Measurements from ENCODE around the gene RAP1GDS1.
"Not testable (repeated sequence)": the region's sequence is repeated elsewhere in the genome, so short reads cannot be mapped to it uniquely, and the experiment has no call there.

The RAP1GDS1 gene

DNA sequence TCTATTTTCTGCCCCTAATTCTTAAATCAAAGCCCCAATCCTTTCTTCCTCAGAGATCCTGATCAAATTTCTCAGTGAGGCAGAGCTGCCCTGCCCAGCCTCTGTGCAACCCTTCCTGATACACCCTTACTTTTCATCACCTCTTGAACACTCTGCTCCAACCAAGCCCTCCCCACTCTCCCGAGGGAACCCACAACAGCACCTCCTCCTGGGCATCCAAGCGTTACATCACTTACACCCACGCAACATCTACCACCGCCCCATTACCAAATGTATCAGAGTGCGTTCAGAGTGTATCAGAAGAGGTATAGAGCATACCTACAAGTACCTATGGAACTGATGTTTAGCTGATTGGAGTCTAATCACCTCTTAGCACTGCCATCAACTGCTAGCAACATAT lies 186.5 kb downstream of the RAP1GDS1 start:
- no peak for DNase-seq

- no peak for DNase-seq
These were observed 187.7 kb downstream of the RAP1GDS1 start for GRCh38 chr4:98448908-98449307.

- DNase-seq: no peak
These were observed 190.9 kb downstream of the RAP1GDS1 start for GRCh38 chr4:98452091-98452490.

GRCh38 chr4:98457422-98457821 lies 196.2 kb downstream of the RAP1GDS1 start:
- not testable (repeated sequence) for DNase-seq

DNA sequence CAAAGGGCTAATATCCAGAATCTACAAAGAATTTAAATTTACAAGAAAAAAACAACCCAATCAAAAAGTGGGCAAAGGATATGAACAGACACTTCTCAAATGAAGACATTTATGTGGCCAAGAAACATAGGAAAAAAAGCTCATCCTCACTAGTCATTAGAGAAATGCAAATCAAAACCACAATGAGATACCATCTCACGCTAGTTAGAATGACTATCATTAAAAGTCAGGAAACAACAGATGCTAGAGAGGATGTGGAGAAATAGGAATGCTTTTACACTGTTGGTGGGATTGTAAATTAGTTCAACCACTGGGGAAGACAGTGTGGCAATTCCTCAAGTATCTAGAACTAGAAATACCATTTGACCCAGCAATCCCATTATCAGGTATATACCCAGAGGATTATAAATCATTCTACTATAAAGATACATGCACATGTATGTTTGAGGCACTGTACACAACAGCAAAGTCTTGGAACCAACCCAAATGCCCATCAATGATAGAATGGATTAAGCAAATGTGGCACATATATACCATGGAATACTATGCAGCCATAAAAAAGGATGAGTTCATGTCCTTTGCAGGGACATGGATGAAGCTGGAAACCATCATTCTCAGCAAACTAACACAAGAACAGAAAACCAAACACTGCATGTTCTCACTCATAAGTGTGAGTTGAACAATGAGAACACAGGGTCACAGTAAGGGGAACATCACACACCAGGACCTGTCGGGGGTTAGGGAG lies 200.1 kb downstream of the RAP1GDS1 start:
- not testable (repeated sequence) for DNase-seq

DNA sequence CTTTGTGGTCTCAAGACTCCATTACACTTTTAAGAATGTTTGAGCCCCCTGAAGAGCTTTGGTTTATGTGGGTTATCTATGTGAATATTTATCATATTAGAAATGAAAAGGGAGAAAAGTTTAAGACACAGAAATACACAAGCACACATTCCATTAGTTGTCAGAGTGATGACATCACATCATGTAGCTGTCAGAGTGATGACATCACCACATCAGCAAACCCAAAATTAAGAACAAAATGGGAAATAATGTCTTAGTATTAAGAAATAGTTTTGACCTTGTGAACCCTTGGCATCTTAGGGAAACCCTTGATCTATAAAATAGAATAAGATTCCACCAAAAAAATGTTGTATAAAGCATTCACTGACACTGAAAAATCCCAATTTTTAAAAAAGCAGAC lies 201.3 kb downstream of the RAP1GDS1 start:
- DNase-seq: no peak

DNA sequence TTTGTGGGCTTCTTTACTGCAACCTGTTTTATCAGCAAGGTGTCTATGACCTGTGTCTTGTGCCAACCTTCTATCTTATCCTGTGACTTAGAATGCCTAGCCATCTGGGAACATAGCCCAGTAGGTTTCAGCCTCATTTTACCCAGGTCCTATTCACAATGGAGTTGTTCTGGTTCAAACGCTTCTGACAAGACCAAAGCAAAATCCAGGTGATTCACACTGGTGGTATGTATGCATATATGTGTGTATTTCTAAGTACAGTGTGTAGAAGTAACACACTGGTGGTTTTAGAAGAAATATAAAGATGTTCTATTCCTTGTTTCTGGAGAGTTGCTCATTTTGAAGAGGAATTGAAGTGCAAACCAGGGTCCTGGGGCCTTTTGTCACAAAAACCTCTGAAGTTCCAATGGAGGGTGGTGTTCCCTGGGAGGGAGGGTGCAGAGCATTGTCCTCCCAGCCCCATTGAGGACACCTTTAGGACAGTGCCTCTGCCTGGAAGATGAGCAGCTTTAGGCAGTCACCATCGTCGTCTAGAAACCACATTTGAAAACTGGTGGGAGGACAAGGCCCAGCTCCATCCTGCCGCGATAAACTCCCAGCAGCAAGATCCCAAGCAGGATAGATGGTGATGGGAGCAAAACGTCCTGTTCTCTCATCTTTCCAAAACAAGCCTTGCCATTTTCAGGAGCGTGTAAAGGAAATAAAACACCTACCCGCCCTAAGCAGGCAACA lies 205.8 kb downstream of the RAP1GDS1 start:
- DNase-seq: no peak

DNA sequence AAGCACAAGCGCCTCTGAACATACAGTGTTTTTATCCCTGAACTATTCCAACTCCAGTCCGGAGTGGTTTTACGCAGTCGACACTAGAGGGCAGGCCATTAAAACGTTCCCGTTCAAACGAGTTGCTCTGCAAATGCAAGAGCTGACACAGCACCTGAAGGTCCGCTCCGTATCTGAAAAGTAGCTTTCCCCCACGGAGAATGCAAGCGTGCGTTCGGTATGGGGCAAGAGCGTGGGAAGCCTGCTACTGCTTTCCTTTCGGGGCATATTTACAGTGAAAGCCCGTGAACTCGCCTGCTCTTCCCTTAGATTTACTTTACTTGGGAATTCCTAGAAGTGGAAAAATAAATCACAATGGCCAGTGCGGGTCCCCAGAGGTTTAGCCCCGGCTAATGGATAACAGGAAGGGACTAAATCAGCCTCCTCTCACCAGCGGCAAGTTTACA lies 206.5 kb downstream of the RAP1GDS1 start:
- DNase-seq: peak; percentile 81

DNA sequence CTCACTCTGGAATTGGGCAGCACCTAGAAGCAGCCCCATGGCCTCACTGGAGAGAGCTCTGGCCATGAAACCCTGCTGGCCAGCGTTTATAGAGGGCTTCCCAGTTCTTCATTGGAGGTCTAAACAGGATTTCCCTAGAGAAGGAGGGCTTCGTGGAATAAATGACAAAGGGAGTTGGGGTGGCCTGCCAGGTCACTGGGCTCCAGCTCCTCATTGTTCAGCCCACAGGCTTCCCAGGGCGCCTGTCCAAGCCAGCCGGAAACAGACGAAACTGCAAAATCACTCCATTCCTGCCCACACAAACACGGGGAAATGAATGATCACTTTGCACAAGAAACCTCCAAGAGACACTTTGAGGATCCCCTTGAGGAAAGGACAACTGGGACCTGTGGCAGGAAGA lies 207.5 kb downstream of the RAP1GDS1 start:
- DNase-seq: no peak

GRCh38 chr4:98469771-98470170 lies 208.6 kb downstream of the RAP1GDS1 start:
- no peak for DNase-seq

DNA sequence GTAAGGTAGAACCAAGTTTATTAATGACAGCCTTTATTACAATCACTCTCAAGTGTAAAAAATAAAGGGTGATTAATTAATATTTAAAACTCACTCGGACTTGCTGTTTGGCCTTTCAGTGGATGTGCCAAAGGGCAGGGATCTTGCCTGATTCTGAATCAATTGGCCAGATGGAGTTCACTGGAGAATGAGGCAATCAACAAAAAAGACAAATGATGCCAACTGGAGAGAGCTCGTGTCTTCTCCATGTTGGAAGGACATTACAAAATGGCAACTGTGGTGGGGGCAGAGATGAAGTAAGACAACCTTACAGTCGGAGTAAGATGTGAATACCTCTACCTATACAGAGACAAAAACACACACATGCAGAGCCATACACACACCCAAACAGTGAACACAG lies 209.2 kb downstream of the RAP1GDS1 start:
- no peak for DNase-seq

GRCh38 chr4:98470831-98471230 lies 209.6 kb downstream of the RAP1GDS1 start:
- DNase-seq: no peak

DNA sequence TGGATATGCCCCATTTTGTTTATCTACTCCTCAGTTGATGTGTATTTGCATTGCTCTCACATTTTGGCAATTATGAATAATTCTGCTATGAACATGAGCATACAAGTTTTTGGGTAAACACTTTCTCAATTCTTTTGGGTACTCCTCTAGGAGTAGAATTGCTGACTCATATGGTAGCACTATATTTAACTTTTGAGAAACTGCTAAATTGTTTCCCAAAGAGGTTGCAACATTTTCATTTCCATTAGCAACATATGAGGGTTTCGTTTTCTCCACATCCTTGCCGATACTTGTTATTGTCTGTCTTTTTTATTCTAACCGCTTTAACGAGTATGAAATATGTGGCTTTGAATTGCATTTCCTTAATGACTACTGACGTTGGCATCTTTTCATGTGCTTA lies 211.9 kb downstream of the RAP1GDS1 start:
- DNase-seq: no peak

- DNase-seq: peak; percentile 34
These were observed 213.2 kb downstream of the RAP1GDS1 start for GRCh38 chr4:98474408-98474844.

DNA sequence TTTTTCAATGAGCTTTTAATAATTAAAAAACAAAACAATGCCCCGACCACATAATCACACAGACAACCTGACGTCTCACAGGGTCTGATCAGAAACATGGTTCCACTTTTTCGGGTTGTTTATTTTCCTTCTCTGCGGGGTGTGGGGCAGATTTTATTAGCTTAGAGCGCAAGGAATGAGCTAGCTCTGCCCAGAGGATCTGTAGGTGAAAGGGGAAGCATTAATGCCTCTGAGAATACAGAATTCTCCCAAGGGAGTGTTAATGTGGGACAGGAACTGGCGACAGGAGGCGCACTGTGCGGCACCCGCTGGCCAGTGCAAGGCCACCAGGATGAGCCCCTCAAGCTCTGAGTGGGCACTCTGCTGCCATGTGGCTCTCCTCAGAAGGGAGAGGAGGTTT lies 215.7 kb downstream of the RAP1GDS1 start:
- DNase-seq: no peak

DNA sequence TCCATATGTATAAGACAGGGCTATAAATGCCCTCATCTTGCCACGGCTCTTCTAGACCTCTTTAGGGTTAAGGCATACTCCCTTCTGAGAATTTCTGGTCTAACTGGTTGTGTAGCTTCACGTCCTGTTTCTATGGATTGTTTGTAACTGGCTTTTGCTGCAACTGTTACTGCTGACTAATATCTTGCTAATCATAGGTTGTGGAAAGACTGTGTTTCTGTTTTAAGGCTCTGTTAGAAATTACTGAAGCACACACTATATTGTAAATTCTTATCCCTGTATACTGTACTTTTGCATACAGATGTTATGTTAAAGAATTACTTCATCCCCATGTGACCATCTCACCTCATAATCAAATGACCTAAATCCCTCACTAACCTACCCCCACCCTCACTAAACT lies 218.4 kb downstream of the RAP1GDS1 start:
- not testable (repeated sequence) for DNase-seq

- no peak for DNase-seq
These were observed 219.4 kb downstream of the RAP1GDS1 start for GRCh38 chr4:98480535-98480934.

DNA sequence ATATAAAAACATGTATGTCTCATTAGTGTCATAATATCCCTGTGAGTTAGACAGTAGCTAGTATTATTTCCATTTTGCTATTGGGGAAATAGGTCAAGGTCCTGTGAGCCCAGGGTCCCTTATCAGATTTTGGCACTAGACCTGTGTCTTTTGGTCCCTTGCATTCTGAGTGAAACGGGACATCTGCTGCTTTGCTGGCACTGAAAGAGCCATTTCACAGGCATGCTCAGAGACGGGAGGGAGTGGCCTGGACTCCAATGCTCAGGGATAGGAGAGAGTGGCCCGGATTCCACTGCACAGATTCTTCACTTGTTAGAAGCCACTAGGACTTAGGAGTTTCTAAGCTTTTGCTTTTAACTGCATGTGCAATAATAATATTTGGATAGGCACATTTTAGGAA lies 220.0 kb downstream of the RAP1GDS1 start:
- DNase-seq: no peak

GRCh38 chr4:98482503-98482846 lies 221.3 kb downstream of the RAP1GDS1 start:
- no peak for DNase-seq

- DNase-seq: peak; percentile 59
These were observed 221.9 kb downstream of the RAP1GDS1 start for GRCh38 chr4:98482847-98483806.

DNA sequence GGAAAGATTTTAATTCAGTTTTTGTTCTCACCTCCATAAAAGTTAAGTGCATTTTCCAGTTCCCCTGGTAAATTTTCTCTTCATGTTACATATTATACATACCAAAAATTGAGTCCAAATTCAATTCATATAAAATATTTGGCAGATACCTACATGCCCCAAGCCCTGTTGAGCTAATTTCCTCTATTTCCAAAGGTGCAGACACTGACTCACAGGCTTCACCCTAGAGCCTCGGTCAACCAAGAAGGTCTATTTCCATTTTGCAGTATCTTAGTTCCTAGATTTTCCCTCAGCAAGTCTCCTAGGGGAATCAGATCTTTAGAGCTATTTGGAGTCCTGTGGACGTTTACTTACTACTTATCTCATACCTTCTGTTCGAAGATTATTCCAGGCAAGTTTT lies 222.8 kb downstream of the RAP1GDS1 start:
- no peak for DNase-seq

- peak; percentile 28 for DNase-seq
These were observed 224.7 kb downstream of the RAP1GDS1 start for GRCh38 chr4:98485816-98486345.

GRCh38 chr4:98490251-98490650 lies 229.1 kb downstream of the RAP1GDS1 start:
- DNase-seq: no peak
